Activated CD4-positive, alpha-beta T cell treated with anti-CD3 and anti-CD28 coated beads, Interleukin-2, amount 10 ng/mL, durations not matched to agents 7 days and 5 days (primary cell): Measurements from ENCODE around the gene AHNAK. TPM values are rescaled to one million over a fixed set of nuclear protein-coding genes. Genes with fewer than 3 reads are reported as not detected.

ENCODE experiments used
- CTCF ChIA-PET: fragments of 350-600 bp; sonication (Branson Sonifier 250); formaldehyde crosslinking; loops from one replicate; lab custom pipeline; 2021; ENCODE audit warnings: antibody characterized with exemption; lab: Charles Lee
- POLR2A ChIA-PET: fragments of 350-600 bp; sonication (Branson Sonifier 250); formaldehyde crosslinking; loops from one replicate; lab custom pipeline; 2021; ENCODE audit warnings: antibody characterized with exemption; lab: Charles Lee
- DNase-seq: peaks from one replicate; pipeline ENCODE4 v3.0.0-alpha.2; 2020
- H3K27ac Mint-ChIP-seq: one replicate; pipeline ENCODE4 v1.8.0; 2021; ENCODE audit warnings: mild to moderate bottlenecking, moderate library complexity, mixed read lengths
- H3K27me3 Mint-ChIP-seq: one replicate; pipeline ENCODE4 v1.8.0; 2021; ENCODE audit warnings: mixed read lengths
- H3K36me3 Mint-ChIP-seq: one replicate; pipeline ENCODE4 v1.8.0; 2021; ENCODE audit warnings: low read depth, mixed read lengths
- H3K4me1 Mint-ChIP-seq: one replicate; pipeline ENCODE4 v1.8.0; 2021; ENCODE audit warnings: mixed read lengths
- H3K4me3 Mint-ChIP-seq: one replicate; pipeline ENCODE4 v1.8.0; 2021; ENCODE audit warnings: mild to moderate bottlenecking, moderate library complexity, mixed read lengths
- H3K9me3 Mint-ChIP-seq: one replicate; pipeline ENCODE4 v1.8.0; 2021; ENCODE audit warnings: mixed read lengths
- total RNA-seq, 2 experiments: library from RNA; stranded (reverse); gene quantifications; one replicate each; pipeline ENCODE4 v1.2.3, GENCODE V29; 2021

The AHNAK gene
- total RNA-seq, 2 experiments from 2014 or later = 206 to 237 TPM

GRCh38 chr11:62546929-62547625, 471 bp upstream of the AHNAK start:
- Mint-ChIP-seq H3K27ac (peak overlapping the region; percentile 65), H3K9me3 (no peaks in the 10 kb centered on the region), H3K4me3 (peak overlapping the region; percentile 79), H3K4me1 (peaks cover 70% of the 10 kb centered on the region), H3K27me3 (peaks cover 11% of the 10 kb centered on the region), H3K36me3 (peaks cover 6% of the 10 kb centered on the region)
- ChIA-PET POLR2A (interaction anchor here (0.7 to 1.1 kb wide), 2 partner anchors 8 to 12 kb away, joined by 4 to 5 read pairs; no protein-coding TSS in a partner anchor), CTCF (interaction anchor here (0.9 to 10.0 kb wide), 3 partner anchors 11 to 122 kb away, joined by 3 to 83 read pairs (median 11); no protein-coding TSS in a partner anchor)
- DNase-seq = no peak

- DNase-seq = peak; percentile 46
- Mint-ChIP-seq H3K4me1 (peaks cover 70% of the 10 kb centered on the region), H3K9me3 (no peaks in the 10 kb centered on the region), H3K27me3 (peaks cover 11% of the 10 kb centered on the region), H3K4me3 (peak overlapping the region; percentile 98), H3K36me3 (peaks cover 6% of the 10 kb centered on the region), H3K27ac (peak overlapping the region; percentile 84)
- ChIA-PET POLR2A (no interaction called here), CTCF (interaction anchor here (1.7 to 10.0 kb wide), 4 partner anchors 7 to 119 kb away, joined by 3 to 83 read pairs (median 70); no protein-coding TSS in a partner anchor)
Observed at GRCh38 chr11:62545437-62546243, 966 bp downstream of the AHNAK start.

GRCh38 chr11:62544581-62545436, 1.8 kb downstream of the AHNAK start:
- no peaks in the 10 kb centered on the region for H3K9me3 Mint-ChIP-seq
- peaks cover 68% of the 10 kb centered on the region for H3K4me1 Mint-ChIP-seq
- DNase-seq = peak; percentile 39
- H3K27me3 Mint-ChIP-seq = peaks cover 11% of the 10 kb centered on the region
- H3K27ac Mint-ChIP-seq = peak overlapping the region; percentile 87
- POLR2A ChIA-PET = interaction anchor here (0.8 to 1.3 kb wide), 2 partner anchors 9 to 16 kb away, joined by 3 to 4 read pairs; no protein-coding TSS in a partner anchor
- H3K4me3 Mint-ChIP-seq = peak overlapping the region; percentile 98
- H3K36me3 Mint-ChIP-seq = peaks cover 6% of the 10 kb centered on the region
- CTCF ChIA-PET = interaction anchor here (0.6 to 10.0 kb wide), 8 partner anchors 8 to 197 kb away, joined by 3 to 83 read pairs (median 5); no protein-coding TSS in a partner anchor

- no peaks in the 10 kb centered on the region for H3K9me3 Mint-ChIP-seq
- peaks cover 9% of the 10 kb centered on the region for H3K27me3 Mint-ChIP-seq
- H3K4me3 Mint-ChIP-seq = peak overlapping the region; percentile 98
- CTCF ChIA-PET = interaction anchor here (0.6 to 10.0 kb wide), 22 partner anchors 9 to 337 kb away, joined by 3 to 83 read pairs (median 6); partner anchors contain the start of genes SLC3A2 and TUT1
- no peak for DNase-seq
- peaks cover 73% of the 10 kb centered on the region for H3K4me1 Mint-ChIP-seq
- H3K36me3 Mint-ChIP-seq = peaks cover 6% of the 10 kb centered on the region
- H3K27ac Mint-ChIP-seq = peak overlapping the region; percentile 87
- POLR2A ChIA-PET = interaction anchor here (0.8 to 1.3 kb wide), 2 partner anchors 9 to 17 kb away, joined by 3 to 4 read pairs; no protein-coding TSS in a partner anchor
Observed at GRCh38 chr11:62543680-62544444, 2.7 kb downstream of the AHNAK start.

GRCh38 chr11:62542750-62543567, 3.6 kb downstream of the AHNAK start:
- peaks cover 76% of the 10 kb centered on the region for H3K4me1 Mint-ChIP-seq
- peak overlapping the region; percentile 80 for H3K27ac Mint-ChIP-seq
- no peaks in the 10 kb centered on the region for H3K9me3 Mint-ChIP-seq
- ChIA-PET POLR2A (interaction anchor here (1.2 kb wide), 1 partner anchor 14 kb away, joined by 5 read pairs; no protein-coding TSS in a partner anchor), CTCF (interaction anchor here (0.6 to 10.0 kb wide), 43 partner anchors 10 to 1327 kb away, joined by 3 to 83 read pairs (median 3); partner anchors contain the start of genes C11orf98, CSKMT, INTS5 and SCGB1A1)
- H3K36me3 Mint-ChIP-seq = peaks cover 6% of the 10 kb centered on the region
- DNase-seq = peak; percentile 75
- peaks cover 6% of the 10 kb centered on the region for H3K27me3 Mint-ChIP-seq
- H3K4me3 Mint-ChIP-seq = peak overlapping the region; percentile 98

- ChIA-PET CTCF (interaction anchor here (0.6 to 10.0 kb wide), 33 partner anchors 10 to 1328 kb away, joined by 3 to 83 read pairs (median 4); partner anchors contain the start of genes C11orf98, CSKMT, SCGB1A1 and SLC3A2), POLR2A (interaction anchor here (1.2 kb wide), 1 partner anchor 15 kb away, joined by 5 read pairs; no protein-coding TSS in a partner anchor)
- H3K4me1 Mint-ChIP-seq = peaks cover 71% of the 10 kb centered on the region
- peak overlapping the region; percentile 98 for H3K4me3 Mint-ChIP-seq
- H3K9me3 Mint-ChIP-seq = no peaks in the 10 kb centered on the region
- no peaks in the 10 kb centered on the region for H3K27me3 Mint-ChIP-seq
- peak overlapping the region; percentile 80 for H3K27ac Mint-ChIP-seq
- H3K36me3 Mint-ChIP-seq = peaks cover 6% of the 10 kb centered on the region
- no peak for DNase-seq
Observed at GRCh38 chr11:62542111-62542745, 4.4 kb downstream of the AHNAK start.

GRCh38 chr11:62540804-62541701, 5.6 kb downstream of the AHNAK start:
- Mint-ChIP-seq H3K4me3 (peak overlapping the region; percentile 98), H3K9me3 (no peaks in the 10 kb centered on the region), H3K27me3 (no peaks in the 10 kb centered on the region), H3K27ac (peak overlapping the region; percentile 80), H3K36me3 (peaks cover 10% of the 10 kb centered on the region), H3K4me1 (peaks cover 73% of the 10 kb centered on the region)
- POLR2A ChIA-PET = no interaction called here
- no peak for DNase-seq
- CTCF ChIA-PET = interaction anchor here (4.6 to 10.0 kb wide), 3 partner anchors 11 to 114 kb away, joined by 57 to 83 read pairs (median 82); no protein-coding TSS in a partner anchor

GRCh38 chr11:62539238-62539925, 7.2 kb downstream of the AHNAK start:
- Mint-ChIP-seq H3K9me3 (no peaks in the 10 kb centered on the region), H3K4me1 (peaks cover 66% of the 10 kb centered on the region), H3K27ac (peak overlapping the region; percentile 69), H3K27me3 (no peaks in the 10 kb centered on the region), H3K4me3 (peak overlapping the region; percentile 40), H3K36me3 (peaks cover 19% of the 10 kb centered on the region)
- DNase-seq = no peak
- POLR2A ChIA-PET = no interaction called here
- CTCF ChIA-PET = interaction anchor here (1.6 to 10.0 kb wide), 3 partner anchors 19 to 113 kb away, joined by 4 to 83 read pairs (median 82); no protein-coding TSS in a partner anchor
